ENCODE data around the gene EVC. TPM values are rescaled to one million over a fixed set of nuclear protein-coding genes. Genes with fewer than 3 reads are reported as not detected.

The EVC gene
- total and polyA plus RNA-seq, 2 of the 4 experiments (the other 2 are of a cell fraction): 16.8 to 18.9 TPM

- TF ChIP-seq CEBPB (IDR thresholded peaks at IDR 0.05; ENCODE audit: low read depth, low read length): no peak
Measured at GRCh38 chr4:5772528-5773270, 61.7 kb downstream of the EVC start (continued).

GRCh38 chr4:5773271-5773555 lies 62.2 kb downstream of the EVC start:
- Histone ChIP-seq H4K20me1 (ENCODE audit: insufficient read depth, low read length) (no peaks in the 10 kb centered on the region), H3K9me3 (ENCODE audit: control insufficient read depth, insufficient read depth, low read length) (peaks cover 4% of the 10 kb centered on the region; the same call in 1 of the 2 replicates)
- CTCF ChIA-PET: no interaction called here

More at GRCh38 chr4:5773271-5773555, 62.2 kb downstream of the EVC start:
- peak overlapping the region; percentile 99 for H3K23ac ChIP-seq (ENCODE audit: low read depth, low read length)
- H2AFZ ChIP-seq (replicated peaks; ENCODE audit: low read length, poor library complexity): peak overlapping the region; percentile 69
- H3K14ac ChIP-seq (replicated peaks; ENCODE audit: low read depth, low read length): peak overlapping the region; percentile 100
- in situ Hi-C loops (cut with MboI; ENCODE audit: low sequenced_read_pairs): no loop called here
- H2BK120ac ChIP-seq (ENCODE audit: low read depth, low read length): peak overlapping the region; percentile 99
- peak overlapping the region; percentile 98; the same call in 1 of the 2 replicates for H2BK20ac ChIP-seq (ENCODE audit: low read depth, low read length)
- no peaks in the 10 kb centered on the region for H3K27me3 ChIP-seq (ENCODE audit: control insufficient read depth, insufficient read depth, low read length)
- POLR2A ChIA-PET (ENCODE audit: unreplicated experiment): no interaction called here
- DNase-seq (peak; percentile 82), ATAC-seq (ENCODE audit: low read depth) (peak; percentile 89)
- peaks cover 13% of the 10 kb centered on the region for H3K4me1 ChIP-seq (ENCODE audit: control insufficient read depth, insufficient read depth, low read length)
- no peak overlapping the region for H3K4me2 ChIP-seq (ENCODE audit: low read depth, low read length)
- H3K18ac ChIP-seq (ENCODE audit: low read depth, low read length): peak overlapping the region; percentile 100
- H2AK5ac ChIP-seq (ENCODE audit: low read depth, low read length): peak overlapping the region; percentile 98
- no TSS peak for BruUV-seq (replicated peaks)
- H2BK5ac ChIP-seq (ENCODE audit: low read depth, low read length, poor library complexity, severe bottlenecking): peak overlapping the region; percentile 100
- H3K9me1 ChIP-seq (ENCODE audit: insufficient read depth, low read length): peaks cover 18% of the 10 kb centered on the region
- H3K4me3 ChIP-seq (ENCODE audit: insufficient read depth, low read depth, low read length): no peak overlapping the region
- dilution Hi-C loops (cut with HindIII; ENCODE audit: low sequenced_read_pairs, unreplicated experiment): no loop called here
- H3K27ac ChIP-seq (ENCODE audit: insufficient read depth, low read length): peak overlapping the region; percentile 98
- WGBS, 2 experiments (ENCODE audit: extremely low coverage in 2 of 2, insufficient read length in 1 of 2): no CpG with 5 or more reads among the region's 2 CpGs
- H4K8ac ChIP-seq (ENCODE audit: low read depth in 2 of 2, low read length in 2 of 2): peak overlapping the region; percentile 94 to 100; a peak in 3 of 4 replicates
- H3K4ac ChIP-seq (ENCODE audit: low read depth, low read length): peak overlapping the region; percentile 100
- H4K5ac ChIP-seq (ENCODE audit: low read depth, low read length): peak overlapping the region; percentile 100
- peak overlapping the region; percentile 100 for H2AK9ac ChIP-seq (replicated peaks; ENCODE audit: low read depth, low read length, poor library complexity)
- TF ChIP-seq RCOR1 (IDR thresholded peaks at IDR 0.05; ENCODE audit: insufficient replicate concordance, low read length) (no peak), NFE2L2 (IDR thresholded peaks at IDR 0.05; ENCODE audit: low read depth, low read length) (no peak), MAFK (IDR thresholded peaks at IDR 0.05; ENCODE audit: low read depth, low read length) (no peak), POLR2A (IDR thresholded peaks at IDR 0.05; ENCODE audit: low read depth, low read length) (no peak), RFX5 (IDR thresholded peaks at IDR 0.05; ENCODE audit: low read depth, low read length) (no peak), FOS (IDR thresholded peaks at IDR 0.05; ENCODE audit: low read depth, low read length) (no peak), MAZ (IDR thresholded peaks at IDR 0.05; ENCODE audit: borderline replicate concordance, low read depth, low read length) (0 out of 2 replicates have a peak, but pooled peaks have one; percentile 22)
- peaks cover 9 to 40% of the 10 kb centered on the region in 2 experiments; a peak in 3 of 4 replicates for H3K79me1 ChIP-seq (ENCODE audit: low read depth in 1 of 2, low read length in 2 of 2)
- peak overlapping the region; percentile 93; the same call in 1 of the 3 replicates for H2BK15ac ChIP-seq (ENCODE audit: low read depth, low read length)
- H4K91ac ChIP-seq (ENCODE audit: insufficient read depth, low read depth, low read length): peak overlapping the region; percentile 100
- intact Hi-C loops (cut with micrococcal nuclease): no loop called here
- peak overlapping the region; percentile 34; the same call in 1 of the 2 replicates for H3K9ac ChIP-seq (ENCODE audit: low read depth, low read length)
- peaks cover 25% of the 10 kb centered on the region for H3K36me3 ChIP-seq (ENCODE audit: control insufficient read depth, insufficient read depth, low read length)
- 0 out of 2 replicates have a peak overlapping the region, but pooled peaks have one; percentile 51 for H3K56ac ChIP-seq (ENCODE audit: extremely low read depth, insufficient read depth, low read length)

Measured in IMR-90 (cell line).